Cardiac septum (tissue), 1 donor: Measurements from ENCODE around the gene TP53I13. TPM values are rescaled to one million over a fixed set of nuclear protein-coding genes. Genes with fewer than 3 reads are reported as not detected.
A peak's percentile ranks its signal among the peaks of the same experiment; 100 is the strongest.

Source experiments
- DNase-seq: peaks from one replicate; pipeline ENCODE4 v3.0.0-alpha.2; 2020; ENCODE audit warnings: low spot score
- intact Hi-C: fragments of 100-400 bp; cut with DNase I; formaldehyde crosslinking; loops from one replicate; pipeline ENCODE4 v1.14.0; 2022
- total RNA-seq: library from RNA; stranded (reverse); fragmentation: NEBNext Ultra II Directional; extraction: Animal tissue kit (Norgen Biotek cat#: 25700); gene quantifications from one replicate; pipeline ENCODE4 v1.2.1, GENCODE V29; 2021
- donor health status: DM: no; HTN: no; CAD: no.

TP53I13 gene
- total RNA-seq, 1 donor from 2014 or later = 31.9 TPM

DNA sequence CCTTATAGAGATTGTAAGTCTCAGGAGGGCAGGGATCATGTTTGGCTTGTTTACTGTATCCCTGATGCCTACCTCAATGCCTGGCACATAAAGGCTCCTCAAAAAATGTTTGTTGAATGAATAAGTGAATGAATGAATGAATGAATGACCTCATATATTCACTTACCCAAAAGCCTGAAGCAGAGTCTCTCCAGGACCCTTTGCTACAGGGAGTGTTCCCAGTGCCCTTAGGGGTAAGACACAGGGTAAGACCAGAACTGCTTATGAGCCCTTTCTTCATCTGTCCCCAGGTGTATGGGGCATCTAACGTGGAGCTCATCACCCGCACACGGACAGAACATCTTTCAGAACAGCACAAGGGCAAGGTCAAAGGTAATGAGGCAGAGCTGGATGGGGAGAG is 41.9 kb downstream of the TP53I13 start:
- intact Hi-C loops = loop anchor here (5.0 to 10.0 kb wide), 2 partner anchors 33 to 324 kb away; partner anchors contain the start of gene SSH2
- no peak for DNase-seq

DNA sequence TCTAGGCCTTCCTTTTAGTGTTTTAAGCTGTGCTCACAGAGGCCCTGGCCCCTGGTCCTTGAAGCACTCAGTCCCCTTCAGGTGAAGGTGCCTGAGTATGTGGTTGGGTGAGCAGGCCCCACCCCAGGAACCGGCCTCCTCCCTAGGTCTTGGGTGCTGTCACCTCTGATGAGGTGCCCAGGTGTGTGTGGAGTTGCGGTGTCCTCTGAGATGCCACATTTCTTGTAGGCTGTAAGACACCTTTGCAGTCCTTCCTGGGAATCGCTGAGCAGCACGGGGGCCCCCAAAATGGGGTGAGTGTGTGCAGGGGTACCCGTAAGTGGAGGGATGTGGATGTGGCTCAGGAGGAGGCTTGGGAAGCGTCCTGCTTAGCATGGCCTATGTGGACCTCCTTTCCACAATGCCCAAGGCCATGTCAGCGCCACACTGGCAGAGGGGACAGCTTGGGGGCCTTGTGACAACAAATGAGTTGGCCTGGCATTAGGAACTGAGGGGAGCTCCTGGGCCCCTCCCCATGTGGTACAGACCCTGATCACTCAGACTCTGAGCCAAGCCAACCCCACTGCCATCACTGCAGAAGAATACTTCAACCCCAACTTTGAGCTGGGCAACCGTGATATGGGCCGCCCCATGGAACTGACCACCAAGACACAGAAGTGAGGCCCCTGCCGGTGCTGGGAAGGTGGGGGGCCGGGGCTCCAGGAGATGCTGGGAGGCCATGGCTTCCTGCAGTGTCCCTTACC is 43.0 kb downstream of the TP53I13 start:
- no peak for DNase-seq
- intact Hi-C loops = loop anchor here (5.0 to 10.0 kb wide), 2 partner anchors 34 to 323 kb away; partner anchors contain the start of gene SSH2

DNA sequence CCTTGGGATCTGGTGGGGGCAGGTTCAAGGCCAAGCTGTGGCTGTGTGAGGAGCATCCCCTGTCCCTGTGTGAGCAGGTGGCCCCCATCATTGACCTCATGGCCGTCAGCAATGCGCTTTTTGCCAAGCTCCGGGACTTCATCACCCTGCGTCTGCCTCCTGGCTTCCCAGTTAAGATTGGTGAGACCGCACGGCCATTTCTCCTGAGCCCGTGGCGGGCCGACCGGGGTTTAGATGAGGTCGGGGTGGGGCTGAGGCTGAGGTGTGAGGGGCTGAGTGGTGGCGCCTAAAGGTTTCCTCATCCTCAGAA is 43.5 kb downstream of the TP53I13 start:
- intact Hi-C loops = loop anchor here (5.0 to 10.0 kb wide), 2 partner anchors 35 to 323 kb away; partner anchors contain the start of gene SSH2
- no peak for DNase-seq

DNA sequence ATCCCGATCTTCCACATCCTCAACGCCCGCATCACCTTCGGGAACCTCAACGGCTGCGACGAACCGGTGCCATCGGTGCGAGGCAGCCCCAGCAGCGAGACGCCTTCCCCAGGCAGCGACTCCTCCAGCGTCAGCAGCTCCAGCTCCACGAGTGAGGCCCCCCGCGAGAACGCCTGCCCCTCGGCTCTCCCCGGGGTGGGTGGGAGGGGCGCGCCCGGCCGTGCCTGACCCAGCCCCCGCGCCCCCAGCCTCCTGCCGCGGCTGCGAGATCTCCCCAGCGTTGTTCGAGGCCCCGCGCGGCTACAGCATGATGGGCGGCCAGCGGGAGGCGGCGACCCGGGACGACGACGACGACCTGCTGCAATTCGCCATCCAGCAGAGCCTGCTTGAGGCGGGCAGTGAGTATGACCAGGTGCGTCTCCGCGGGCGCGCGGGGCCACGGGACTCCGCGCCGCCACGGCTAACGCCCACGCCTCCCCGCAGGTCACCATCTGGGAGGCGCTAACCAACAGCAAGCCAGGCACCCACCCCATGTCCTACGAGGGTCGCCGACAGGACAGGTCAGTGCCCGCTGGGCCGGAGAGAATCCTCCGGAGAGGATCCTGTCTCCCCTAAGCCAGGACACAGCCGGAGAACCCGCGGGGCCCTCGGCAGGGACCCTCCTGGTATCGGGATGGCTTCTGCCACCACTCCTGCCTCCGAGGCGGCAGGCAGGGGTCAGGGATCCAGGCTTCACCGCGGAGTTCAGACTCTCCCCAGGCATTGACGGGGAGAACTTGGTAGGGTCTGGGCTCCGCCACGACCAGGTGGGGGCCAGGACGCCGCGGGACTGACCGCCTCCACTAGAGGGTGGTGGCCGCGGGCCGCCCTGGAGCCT is 44.1 kb downstream of the TP53I13 start:
- intact Hi-C loops = loop anchor here (5.0 to 10.0 kb wide), 2 partner anchors 35 to 322 kb away; partner anchors contain the start of gene SSH2
- no peak for DNase-seq

DNA sequence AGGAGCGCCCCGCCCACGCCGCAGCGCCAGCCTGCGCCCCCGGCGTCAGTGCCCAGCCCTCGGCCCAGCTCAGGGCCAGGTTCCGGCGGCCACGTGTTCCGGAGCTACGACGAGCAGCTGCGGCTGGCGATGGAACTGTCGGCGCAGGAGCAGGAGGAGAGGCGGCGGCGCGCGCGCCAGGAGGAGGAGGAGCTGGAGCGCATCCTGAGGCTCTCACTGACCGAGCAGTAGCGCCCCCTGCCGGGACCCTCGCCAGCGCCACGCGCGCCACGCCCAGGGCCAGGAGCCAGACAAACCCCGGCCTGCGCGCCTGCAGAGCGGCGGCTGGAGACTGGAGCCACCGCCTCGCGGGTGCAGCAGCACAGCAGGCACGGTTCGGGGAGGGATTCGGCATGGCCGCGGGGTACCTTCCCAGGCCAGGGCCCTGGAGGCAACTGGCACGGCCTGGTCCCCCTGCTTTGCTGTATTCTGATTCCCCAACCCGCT is 44.9 kb downstream of the TP53I13 start:
- DNase-seq = peak; percentile 97
- intact Hi-C loops = loop anchor here (5.0 to 10.0 kb wide), 2 partner anchors 36 to 321 kb away; partner anchors contain the start of gene SSH2

DNA sequence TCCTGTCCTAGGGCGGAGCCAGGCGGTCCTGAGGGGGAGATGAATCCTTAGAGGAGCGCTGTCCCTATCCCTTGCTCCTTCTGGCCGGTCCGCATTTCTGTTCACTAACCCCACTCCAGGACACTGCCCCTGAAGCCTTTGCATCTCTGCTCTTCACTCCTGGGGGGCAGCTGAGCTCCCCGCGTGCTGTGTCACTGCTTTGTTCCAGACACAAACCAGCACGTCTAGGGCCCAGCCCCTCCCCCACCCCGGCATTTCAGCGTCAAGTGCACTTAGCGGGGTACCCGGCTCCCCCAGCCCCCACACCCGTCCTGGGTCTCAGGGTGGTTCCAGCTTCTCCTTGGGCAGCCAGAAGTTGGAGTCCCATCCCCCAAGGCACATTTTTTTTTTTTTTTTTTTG is 45.4 kb downstream of the TP53I13 start:
- intact Hi-C loops = loop anchor here (5.0 to 10.0 kb wide), 2 partner anchors 37 to 321 kb away; partner anchors contain the start of gene SSH2
- DNase-seq = no peak

DNA sequence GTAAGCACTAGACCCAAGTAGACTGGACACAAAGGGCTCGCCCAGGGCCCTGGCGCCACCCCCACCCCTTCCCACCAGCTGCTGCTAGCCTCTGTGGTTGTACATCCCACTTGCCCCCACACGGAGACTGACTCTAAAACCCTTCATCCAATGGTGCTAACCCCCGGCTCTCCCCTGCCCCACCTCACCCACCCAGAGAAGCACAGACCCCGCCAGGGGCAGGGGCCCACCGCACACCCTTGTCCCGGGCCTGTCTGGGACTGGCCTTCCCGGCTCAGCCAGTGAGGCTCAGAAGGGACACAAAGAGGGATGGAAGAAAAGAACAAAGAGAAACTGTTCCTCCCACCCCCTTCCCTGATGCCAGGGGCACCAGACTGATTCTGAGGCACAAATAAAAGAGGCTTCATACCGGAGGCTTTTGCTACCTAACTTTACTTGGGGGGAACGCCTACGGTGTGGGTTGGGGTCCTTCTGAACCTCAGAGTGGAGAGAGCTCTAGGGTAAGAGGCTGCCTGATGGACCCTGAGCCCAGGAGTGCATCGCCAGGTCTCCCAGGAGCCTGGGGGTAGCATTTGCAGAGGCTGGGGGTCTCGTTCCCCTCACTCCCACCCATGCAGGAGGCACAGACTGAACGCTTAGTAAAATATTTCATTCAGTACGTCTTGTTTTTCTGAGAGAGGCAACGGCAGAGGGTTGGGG is 46.0 kb downstream of the TP53I13 start:
- intact Hi-C loops = loop anchor here (5.0 to 10.0 kb wide), 3 partner anchors 37 to 320 kb away; partner anchors contain the start of gene SSH2

DNA sequence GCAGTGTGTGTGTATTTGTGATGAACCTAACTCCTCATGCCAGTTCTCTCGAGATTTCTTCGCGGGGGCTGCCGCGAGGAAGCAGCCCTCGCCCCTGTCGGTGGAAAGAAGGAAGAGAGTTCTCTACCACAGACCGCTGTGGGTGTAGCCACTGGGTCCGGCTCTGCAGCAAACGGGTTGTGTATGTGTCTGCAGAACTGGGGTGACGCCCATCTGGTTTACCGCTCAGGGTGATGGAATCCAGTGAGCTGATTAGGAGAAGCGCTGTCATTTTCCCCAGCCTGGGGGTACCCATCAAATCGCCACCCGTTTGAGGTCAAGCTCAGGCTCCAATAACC is 46.5 kb downstream of the TP53I13 start:
- no peak for DNase-seq
- intact Hi-C loops = loop anchor here (5.0 to 10.0 kb wide), 2 partner anchors 162 to 320 kb away; partner anchors contain the start of gene SSH2

More for the DNA sequence above, 46.0 kb downstream of the TP53I13 start:
- DNase-seq = no peak

DNA sequence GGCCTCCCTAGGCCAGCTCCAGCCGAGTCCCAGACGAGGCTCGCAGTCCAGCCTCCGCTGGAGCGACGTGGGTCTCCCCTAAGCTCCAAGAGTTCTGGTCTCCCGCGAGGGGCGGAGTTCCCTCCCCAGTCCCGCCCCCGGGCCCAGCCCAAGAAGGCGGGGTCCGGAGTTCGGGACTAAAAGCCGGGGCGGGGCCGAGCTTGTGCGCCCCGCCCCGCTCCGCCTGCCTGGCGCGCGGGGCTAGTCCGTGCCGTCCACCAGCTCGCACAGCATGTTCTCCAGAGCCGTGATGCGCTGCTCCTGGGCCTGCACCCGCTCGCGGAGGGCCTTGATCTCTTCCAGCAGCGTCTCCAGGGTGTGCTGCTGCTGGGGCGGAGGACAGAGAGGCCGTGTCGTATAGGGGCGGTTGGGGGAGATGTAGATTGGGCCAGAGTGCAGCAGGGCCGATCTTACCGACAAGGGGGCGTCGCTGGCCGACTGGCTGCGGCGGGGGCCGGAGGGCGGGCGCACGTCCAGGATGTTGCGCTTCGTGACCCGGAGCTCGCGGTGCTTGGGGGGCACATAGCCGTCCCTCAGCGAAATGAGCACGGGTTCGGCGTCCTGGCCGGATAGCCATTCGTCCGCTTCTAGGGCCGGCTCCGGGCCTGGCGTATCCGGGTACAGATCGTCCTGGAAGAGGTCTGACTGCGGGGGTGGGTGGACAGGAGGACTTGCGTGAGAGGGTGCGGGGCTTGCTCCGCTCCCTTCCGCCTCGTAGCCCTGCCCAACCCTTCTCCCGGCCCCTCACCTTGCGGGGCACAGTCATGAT is 47.2 kb downstream of the TP53I13 start:
- intact Hi-C loops = loop anchor here (5.0 to 10.0 kb wide), 2 partner anchors 162 to 319 kb away; partner anchors contain the start of gene SSH2
- DNase-seq = peak; percentile 90

DNA sequence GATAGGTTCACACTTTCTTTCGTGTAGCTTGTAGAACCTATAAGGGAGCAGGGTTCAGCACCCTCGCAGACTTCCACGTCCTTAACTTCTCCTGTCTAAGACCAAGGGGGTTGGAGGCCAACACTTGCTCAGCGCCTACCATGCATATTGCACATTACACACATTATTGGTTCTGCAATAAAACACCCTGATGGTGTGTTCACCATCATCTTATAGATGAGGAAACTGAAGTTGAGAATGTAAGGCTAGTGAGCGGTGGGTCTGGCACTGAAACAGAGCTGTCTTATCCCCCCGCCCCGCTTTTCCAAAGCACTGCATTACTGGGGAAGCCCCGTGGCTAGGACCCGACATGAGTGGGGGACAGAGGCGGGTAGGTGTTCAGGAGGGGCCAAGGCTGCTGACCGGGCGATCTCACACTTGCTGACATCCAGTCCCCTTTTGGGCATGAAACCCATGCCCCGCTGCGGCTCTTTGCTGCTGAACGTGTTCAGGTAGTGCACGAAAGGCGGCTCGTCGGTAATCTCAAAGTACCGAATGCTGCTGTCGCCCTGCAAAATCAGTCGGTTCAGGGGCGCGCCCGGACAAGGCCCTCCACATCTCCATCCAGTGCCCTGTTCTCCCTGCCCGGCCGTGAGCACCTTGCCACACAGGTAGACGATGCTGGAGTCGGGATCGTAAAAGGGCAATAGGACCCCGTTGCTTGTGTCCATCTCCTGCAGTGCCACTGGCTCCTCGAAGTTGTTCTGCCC is 48.0 kb downstream of the TP53I13 start:
- no peak for DNase-seq
- intact Hi-C loops = loop anchor here (5.0 to 10.0 kb wide), 2 partner anchors 161 to 318 kb away; partner anchors contain the start of gene SSH2

DNA sequence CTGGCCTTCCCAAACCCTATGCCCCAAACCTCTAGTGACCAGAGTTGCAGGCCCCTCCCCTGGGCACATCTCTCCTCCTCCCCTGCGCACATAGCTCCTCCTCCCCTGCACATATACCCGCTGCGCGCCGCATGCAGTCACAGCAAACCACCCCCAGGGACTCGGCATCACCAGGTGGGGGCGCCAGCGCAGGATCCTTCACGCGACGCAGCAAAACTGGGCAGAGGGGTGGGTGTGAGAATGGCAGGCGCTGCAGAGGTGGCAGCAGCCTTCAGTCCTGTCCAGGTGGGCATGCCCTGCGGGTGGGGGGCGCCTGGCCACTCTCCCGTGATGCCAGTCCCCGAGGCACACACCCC is 48.6 kb downstream of the TP53I13 start:
- DNase-seq = peak; percentile 91
- intact Hi-C loops = loop anchor here (5.0 to 10.0 kb wide), 2 partner anchors 160 to 318 kb away; partner anchors contain the start of gene SSH2

DNA sequence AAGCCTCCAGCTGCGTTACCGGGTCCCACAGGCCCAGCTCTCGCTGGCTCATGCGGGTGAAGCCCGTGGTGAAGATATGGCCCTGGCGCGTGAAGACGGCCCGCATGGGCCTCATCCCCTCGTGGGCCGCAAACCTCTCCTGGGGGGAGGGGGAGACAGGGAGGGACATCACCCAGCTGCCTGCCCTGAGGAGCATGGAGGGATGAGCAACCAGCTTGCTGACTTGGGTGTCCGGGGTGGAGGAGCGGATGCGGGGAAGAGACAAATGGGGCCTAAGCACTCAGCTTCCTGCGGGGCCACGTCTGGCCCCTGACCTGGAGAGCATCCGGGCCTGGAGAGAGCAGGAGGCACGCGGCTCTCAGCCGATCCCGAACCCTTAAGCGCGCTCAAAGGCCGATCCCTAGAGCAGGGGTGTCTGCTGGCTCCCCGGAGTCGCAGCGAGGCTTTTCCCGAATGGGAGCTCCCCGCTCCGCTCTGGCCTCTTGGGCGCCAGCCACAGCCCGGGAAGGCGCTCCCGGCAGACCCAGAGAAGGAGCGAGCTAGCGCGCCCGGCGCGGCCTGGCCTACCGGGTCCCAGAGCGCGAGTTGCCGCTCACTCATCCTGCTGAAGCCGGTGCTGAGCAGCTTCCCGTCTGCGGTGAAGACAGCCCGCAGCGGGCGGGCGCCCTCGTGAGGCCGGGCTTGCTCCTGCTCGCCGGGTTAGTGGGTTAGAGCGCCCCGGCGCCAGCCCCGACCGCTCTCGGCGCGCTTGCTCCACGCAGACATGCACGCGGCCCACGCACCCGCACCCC is 49.2 kb downstream of the TP53I13 start:
- DNase-seq = peak; percentile 95
- intact Hi-C loops = loop anchor here (5.0 to 10.0 kb wide), 2 partner anchors 160 to 317 kb away; partner anchors contain the start of gene SSH2

DNA sequence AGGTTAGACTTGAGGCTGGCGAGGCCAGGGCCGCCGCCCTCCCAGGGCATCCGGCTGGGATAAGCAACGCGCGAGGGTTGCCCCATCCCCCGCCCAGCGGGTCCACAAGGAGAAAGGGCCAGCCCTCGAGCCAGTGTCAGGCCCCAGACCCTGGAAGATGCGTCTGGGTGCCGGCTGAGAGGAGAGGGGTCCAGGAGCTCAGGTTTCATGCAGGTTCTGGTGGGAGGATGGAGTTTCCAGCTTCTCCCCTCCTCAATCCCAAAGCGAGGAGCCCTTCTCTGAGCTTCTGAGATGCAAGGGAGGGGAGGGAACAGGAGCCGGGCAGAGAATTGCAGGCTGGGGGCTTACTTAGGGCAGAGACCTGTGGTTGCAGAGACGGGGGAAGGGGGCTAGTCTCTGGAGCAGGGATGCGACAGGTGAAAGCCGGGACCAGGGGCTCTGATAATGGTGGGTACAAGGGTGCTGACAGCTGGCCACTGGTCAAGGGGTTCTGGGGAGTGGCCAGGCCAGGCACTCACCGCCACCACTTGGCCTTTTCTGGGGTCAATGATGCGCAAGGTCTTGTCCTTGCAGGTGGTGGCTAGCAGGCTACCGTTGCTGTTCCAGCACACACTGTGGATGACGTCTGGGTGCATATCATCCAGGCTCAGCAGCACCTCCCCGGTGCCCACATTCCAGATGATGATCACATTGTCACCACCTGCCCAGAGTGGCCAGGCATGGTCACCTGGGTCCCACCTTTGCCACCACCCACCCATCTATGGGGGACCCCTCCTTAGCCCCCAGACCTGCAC is 50.0 kb downstream of the TP53I13 start:
- intact Hi-C loops = loop anchor here (5.0 to 10.0 kb wide), 2 partner anchors 159 to 316 kb away; partner anchors contain the start of gene SSH2
- no peak for DNase-seq

DNA sequence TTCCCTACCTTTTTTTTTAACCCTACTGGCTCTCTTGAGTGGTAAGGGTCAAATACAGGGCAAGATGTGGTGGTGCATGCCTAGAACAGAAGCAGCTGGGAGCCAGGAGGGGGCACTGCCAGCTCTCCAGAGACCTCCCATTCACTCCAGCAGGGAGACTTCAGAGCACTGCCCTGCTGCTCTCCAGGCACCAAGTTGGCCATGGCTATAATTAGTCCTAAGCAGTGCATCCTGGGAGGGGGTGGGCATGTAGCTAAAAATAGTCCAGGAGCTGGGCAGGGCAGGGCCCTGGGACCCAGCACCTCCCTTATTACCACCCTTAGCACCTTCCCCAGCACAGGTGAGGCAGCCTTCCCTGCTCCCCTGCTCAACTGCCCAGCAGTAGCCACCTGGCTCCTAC is 50.8 kb downstream of the TP53I13 start:
- no peak for DNase-seq
- intact Hi-C loops = loop anchor here (5.0 to 10.0 kb wide), 2 partner anchors 158 to 316 kb away; partner anchors contain the start of gene SSH2

DNA sequence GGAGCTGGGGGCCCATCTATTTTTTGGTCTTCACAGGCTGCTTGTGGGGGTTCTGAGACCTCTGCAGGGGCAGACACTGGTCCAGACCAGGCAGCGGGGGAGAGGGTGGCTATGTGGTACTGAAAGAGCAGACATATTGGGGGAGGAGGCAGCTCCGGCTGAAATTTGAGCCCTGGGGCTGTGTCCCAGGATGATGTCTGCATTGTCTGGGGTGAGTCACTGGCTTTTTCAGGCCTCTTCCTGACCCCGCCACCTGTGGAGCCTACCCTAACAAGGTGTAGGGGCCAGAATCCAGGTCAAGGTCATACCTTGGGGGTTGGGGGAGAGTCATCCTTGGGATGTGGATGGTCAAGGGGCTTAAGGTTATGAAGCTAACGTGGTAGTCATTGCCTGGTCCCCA is 51.8 kb downstream of the TP53I13 start:
- no peak for DNase-seq
- intact Hi-C loops = loop anchor here (5.0 kb wide), 1 partner anchor 142 kb away; no protein-coding TSS in a partner anchor
